H4 (cell line): ENCODE results near the gene CDH18. TPM values are rescaled to one million over a fixed set of nuclear protein-coding genes. Genes with fewer than 3 reads are reported as not detected.

ENCODE experiments used
- DNase-seq: peaks from one replicate; pipeline ENCODE4 v3.0.0-alpha.2; 2015; ENCODE audit warnings: low spot score
- total RNA-seq: library from RNA; depleted of rRNA; stranded (reverse); fragments of >200 nt; shearing (Covaris generic); gene quantifications from 2 replicates; pipeline ENCODE4 v1.2.3, GENCODE V29; 2014

CDH18 gene
- total RNA-seq, 1 experiment from 2014 or later, result 3.2 TPM

DNA sequence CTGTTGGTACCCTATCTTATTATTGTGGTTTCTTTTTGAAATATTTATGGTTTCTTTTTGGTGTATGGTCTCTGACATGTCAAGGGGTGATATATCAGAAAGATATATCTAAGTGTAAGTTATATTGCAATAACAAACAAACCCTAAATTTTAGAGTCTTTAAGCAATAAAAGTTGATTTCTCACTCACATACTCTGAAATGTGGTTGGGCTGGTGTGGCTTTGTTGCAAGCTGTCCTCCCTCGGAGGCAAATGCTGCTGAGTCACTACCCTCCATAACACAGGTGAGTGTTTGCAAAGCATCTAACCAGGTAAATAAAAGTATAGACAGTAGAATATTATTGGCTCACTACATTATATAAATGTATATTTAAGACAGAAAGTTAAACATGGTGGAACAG, 253.2 kb downstream of the CDH18 start:
- DNase-seq, result no peak

GRCh38 chr5:19733612-19734495, 254.1 kb downstream of the CDH18 start:
- DNase-seq, result no peak

DNA sequence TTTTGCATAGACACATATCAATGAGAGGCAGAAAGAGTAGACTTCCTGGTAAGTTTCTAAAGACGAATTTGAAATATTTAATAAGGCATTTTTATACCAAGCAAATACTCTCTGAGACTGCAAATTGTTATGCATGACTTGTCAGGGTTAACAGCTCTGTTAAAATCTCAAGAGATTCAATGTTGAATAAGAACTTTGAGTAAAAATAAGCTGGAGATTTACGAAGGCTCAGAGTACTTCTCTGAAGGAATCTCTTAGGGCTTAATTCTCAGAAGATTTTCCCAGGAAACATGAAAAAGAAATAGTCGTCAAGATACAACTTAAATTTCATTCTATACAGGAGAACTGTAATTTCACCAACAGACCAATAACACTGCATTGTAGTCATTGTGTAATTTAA, 259.4 kb downstream of the CDH18 start:
- DNase-seq, result no peak

DNA sequence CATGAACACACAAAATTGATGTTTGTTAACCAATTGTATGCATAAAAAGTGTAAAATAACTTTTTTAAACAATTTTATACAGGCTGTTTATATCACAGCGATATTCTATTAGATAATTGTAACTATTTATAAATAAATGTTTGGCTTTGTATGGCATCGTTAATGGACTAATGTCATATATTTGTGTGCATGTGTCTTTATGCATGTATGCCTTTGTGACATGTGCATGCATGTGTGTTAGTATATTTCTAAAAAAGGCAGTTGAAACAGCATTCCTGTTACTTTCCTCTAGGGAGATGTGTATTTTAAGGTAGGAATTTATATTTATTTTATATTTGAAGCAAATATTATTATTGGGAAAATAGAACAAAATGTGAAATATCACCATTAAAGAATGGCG, 268.9 kb downstream of the CDH18 start:
- DNase-seq, result no peak

DNA sequence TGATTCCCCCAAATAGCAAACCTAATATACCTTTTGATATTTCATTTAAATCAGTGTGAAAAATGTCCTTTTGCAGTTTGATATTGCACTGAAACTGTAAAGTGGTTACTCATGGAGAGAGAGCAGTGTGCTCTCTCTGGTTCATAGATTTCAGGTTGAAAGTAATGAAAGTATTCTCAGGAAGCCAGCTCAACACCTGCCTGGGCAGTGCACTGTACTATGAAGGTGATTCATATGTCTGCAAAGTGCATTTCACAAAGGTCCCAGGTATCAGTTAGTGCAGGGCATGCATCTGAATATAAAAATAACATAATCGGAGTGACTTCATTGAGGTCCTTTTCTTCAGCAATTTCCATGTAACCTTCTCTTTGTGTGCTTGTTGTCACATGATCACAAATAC, 274.3 kb downstream of the CDH18 start:
- DNase-seq, result no peak

DNA sequence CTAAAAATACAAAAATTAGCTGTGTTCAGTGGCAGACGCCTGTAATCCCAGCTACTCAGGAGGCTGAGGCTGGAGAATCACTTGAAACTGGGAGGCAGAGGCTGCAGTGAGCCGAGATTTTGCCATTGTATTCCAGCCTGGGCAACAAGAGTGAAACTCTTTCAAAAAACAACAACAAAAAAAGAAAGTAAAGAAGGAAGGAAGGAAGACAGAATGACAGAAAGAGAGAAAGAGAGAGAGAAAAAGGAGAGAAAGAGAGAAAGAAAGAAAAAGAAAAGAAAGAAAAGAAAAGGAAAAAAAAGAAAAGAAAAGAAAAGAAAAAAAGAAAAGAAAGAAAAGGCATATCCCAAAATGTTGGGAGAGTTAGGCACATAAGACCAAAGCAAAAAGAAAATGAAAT, 278.6 kb downstream of the CDH18 start:
- no peak for DNase-seq

DNA sequence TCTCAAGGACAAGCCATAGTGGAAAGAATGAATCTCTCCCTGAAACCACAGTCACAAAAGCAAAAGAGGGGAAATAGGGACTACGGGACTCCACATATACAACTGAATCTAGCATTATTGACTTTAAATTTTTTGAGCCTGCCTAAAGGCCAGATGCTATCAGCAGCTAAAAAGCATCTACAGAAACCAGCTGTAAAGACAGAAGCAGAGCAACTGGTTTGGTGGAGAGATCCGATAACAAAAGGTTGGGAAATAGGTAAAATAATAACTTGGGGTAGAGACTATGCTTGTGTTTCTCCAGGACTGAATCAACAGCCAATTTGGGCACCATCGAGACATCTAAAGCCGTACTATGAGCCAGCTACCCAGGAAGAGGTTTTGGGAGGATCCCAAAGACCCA, 281.2 kb downstream of the CDH18 start:
- no peak for DNase-seq

- DNase-seq, result no peak
Observed at GRCh38 chr5:19701731-19702130, 286.3 kb downstream of the CDH18 start.

DNA sequence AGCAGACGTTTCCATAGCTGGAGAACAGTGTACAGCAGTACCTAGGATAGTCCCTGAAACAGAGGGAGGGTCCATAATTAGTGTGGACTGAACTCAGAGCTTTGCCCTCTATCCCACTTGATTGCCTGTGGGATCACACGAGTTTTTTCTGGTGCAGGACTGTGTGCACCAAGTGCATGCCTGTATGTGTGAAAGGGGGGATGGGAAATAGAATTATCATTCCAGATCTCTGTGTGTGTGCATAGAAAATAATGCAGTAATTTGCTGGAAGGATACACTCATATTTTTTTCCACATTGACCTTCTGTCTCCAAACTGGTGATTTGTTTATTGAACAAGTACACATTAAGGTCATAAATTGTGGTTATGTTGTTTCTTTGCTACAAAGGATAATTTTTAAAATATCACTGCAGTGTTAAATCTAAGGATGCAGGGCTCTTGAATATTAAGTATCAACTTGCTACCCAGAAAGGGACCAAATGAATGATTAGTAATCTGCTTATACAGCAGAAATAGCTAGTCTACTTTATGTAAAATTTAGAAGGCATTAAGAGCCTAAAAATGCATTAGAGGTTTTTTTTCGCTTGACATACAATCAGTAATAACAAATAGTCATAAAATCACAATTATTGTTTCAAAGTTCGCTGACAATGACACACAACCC, 292.9 kb downstream of the CDH18 start:
- no peak for DNase-seq

GRCh38 chr5:19690978-19691377, 297.0 kb downstream of the CDH18 start:
- DNase-seq, result no peak

DNA sequence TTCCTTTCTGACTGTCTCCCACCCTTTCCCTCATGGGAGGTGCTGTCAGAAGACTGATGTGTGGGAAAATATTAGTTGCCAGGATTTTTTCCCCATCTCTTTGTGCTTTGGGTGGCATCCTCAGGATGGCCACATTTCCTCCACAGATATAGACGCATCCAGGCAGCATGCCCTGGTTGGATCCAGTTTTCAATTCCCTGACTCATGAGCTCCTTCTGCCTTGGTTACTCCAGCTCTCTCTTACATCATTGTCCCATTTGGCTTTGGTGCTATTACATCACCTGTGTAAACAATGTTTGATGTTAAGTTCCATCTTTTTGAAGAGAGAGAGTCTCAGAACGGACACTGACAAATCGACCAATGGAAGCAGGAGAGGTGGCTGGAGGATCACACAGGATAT, 302.5 kb downstream of the CDH18 start:
- DNase-seq, result no peak

DNA sequence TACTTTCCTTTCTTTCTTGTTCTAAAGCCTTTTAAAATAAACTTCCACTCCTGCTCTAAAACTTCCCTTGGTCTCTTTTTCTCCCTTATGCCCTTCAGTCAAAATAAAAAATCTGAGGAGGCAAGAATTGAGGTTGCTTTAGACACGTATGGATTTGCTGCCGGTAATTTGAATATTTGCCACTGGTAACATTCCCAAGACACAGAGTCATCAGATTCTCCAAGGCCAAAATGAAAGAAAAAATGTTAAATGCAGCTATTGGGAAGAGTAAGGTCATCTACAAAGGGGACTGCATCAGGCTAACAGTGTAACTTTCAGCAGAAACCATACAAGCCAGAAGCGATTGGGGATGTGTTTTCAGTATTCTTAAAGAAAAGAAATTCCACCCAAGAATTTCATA, 311.1 kb downstream of the CDH18 start:
- no peak for DNase-seq

GRCh38 chr5:19660679-19661078, 327.3 kb downstream of the CDH18 start:
- no peak for DNase-seq

- DNase-seq, result no peak
Observed at GRCh38 chr5:19655627-19656026, 332.4 kb downstream of the CDH18 start.

- DNase-seq, result no peak
Observed at GRCh38 chr5:19638461-19638860, 349.5 kb downstream of the CDH18 start.

- no peak for DNase-seq
Observed at GRCh38 chr5:19630876-19631275, 357.1 kb downstream of the CDH18 start.

GRCh38 chr5:19626211-19626610, 361.8 kb downstream of the CDH18 start:
- DNase-seq, result no peak

DNA sequence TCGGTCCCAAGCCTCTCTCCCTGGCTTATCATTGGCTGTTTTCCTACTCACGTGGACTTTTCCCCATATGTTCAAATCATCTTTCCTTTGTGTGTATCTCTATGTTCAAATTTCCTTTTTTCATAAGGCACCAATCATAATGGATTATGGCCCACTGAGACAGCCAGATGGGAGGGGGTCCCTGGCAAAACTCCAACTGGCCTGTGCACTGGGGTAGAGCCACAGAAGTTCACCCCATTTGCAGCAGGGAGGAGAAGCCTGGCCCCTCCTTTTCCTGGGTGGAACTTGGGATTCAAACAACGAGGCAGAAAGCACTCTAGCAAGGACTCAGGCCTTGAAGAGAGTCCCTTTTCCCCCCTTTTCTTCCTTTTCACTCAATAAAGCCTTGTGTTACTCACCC, 362.4 kb downstream of the CDH18 start:
- DNase-seq, result no peak

- no peak for DNase-seq
Observed at GRCh38 chr5:19619571-19619970, 368.4 kb downstream of the CDH18 start.

DNA sequence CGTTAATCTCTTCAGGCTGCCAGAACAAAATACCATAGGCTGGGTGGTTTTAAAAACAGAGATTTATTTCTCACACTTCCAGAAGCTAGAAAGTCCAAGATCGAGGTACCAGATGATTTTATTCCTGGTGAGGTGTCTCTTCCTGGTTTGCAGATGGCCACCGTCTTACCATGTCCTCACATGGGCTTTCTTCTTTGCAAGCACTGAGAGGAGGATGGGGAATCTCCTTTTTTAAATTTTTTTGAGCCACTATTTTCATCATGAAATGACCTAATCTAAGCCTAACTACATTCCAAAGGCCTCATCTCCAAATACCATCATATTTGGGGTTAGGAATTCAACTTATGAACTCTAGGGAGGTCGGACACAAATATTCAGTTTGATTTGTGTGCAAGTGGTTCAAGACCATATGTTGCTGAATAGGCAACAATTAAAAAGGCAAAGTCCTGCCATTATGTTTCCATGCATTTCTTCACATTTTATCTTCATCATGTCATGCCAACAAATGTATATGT, 371.2 kb downstream of the CDH18 start:
- no peak for DNase-seq

- peak; percentile 22 for DNase-seq
Observed at GRCh38 chr5:19615661-19616060, 372.3 kb downstream of the CDH18 start.

GRCh38 chr5:19615071-19615470, 372.9 kb downstream of the CDH18 start:
- DNase-seq, result no peak

- peak; percentile 39 for DNase-seq
Observed at GRCh38 chr5:19608444-19609002, 379.5 kb downstream of the CDH18 start.
